ENCODE measurements around the gene PLA2G10.
"Not testable (repeated sequence)": the region's sequence is repeated elsewhere in the genome, so short reads cannot be mapped to it uniquely, and the experiment has no call there.

PLA2G10 gene

GRCh38 chr16:14667347-14668266 is 26.5 kb downstream of the PLA2G10 start:
- DNase-seq (ENCODE audit: low read depth in 2 of 2): no peak

GRCh38 chr16:14658063-14658462 is 36.0 kb downstream of the PLA2G10 start:
- no peak for DNase-seq (ENCODE audit: low read depth in 2 of 2)

- DNase-seq (ENCODE audit: low read depth in 2 of 2): no peak
These were observed 41.4 kb downstream of the PLA2G10 start for GRCh38 chr16:14652726-14653125.

GRCh38 chr16:14650629-14651028 is 43.5 kb downstream of the PLA2G10 start:
- no peak for DNase-seq (ENCODE audit: low read depth in 2 of 2)

- DNase-seq (ENCODE audit: low read depth in 2 of 2): no peak
These were observed 44.3 kb downstream of the PLA2G10 start for GRCh38 chr16:14649816-14650215.

GRCh38 chr16:14641926-14642325 is 52.2 kb downstream of the PLA2G10 start:
- no peak for DNase-seq (ENCODE audit: low read depth in 2 of 2)

- no peak for DNase-seq (ENCODE audit: low read depth in 2 of 2)
These were observed 52.9 kb downstream of the PLA2G10 start for GRCh38 chr16:14641206-14641605.

GRCh38 chr16:14640538-14640937 is 53.6 kb downstream of the PLA2G10 start:
- no peak for DNase-seq (ENCODE audit: low read depth in 2 of 2)

GRCh38 chr16:14636951-14637240 is 57.2 kb downstream of the PLA2G10 start:
- DNase-seq (ENCODE audit: low read depth in 2 of 2): not testable (repeated sequence)

- DNase-seq (ENCODE audit: low read depth in 2 of 2): not testable (repeated sequence)
These were observed 57.7 kb downstream of the PLA2G10 start for GRCh38 chr16:14636179-14636950.

GRCh38 chr16:14635395-14636165 is 58.5 kb downstream of the PLA2G10 start:
- no peak for DNase-seq (ENCODE audit: low read depth in 2 of 2)

GRCh38 chr16:14634389-14634725 is 59.8 kb downstream of the PLA2G10 start:
- DNase-seq (ENCODE audit: low read depth in 2 of 2): no peak

- peak; percentile 99 for DNase-seq (ENCODE audit: low read depth in 2 of 2)
These were observed 61.2 kb downstream of the PLA2G10 start, which contains the start of gene BFAR for GRCh38 chr16:14632693-14633569. BFAR (plus strand) TSS chr16:14632951; CDS start chr16:14644347, 11,396 bp downstream.

GRCh38 chr16:14630620-14631330 is 63.3 kb downstream of the PLA2G10 start:
- DNase-seq (ENCODE audit: low read depth in 2 of 2): not testable (repeated sequence)

GRCh38 chr16:14629919-14630619 is 64.0 kb downstream of the PLA2G10 start, which contains the start of gene PARN:
PARN (minus strand) TSS chr16:14630260; CDS start chr16:14630125, 135 bp downstream.
- peak; percentile 96 to 97 for DNase-seq (ENCODE audit: low read depth in 2 of 2)

- no peak for DNase-seq (ENCODE audit: low read depth in 2 of 2)
These were observed 64.5 kb downstream of the PLA2G10 start for GRCh38 chr16:14629612-14629918.

GRCh38 chr16:14628806-14629611 is 65.1 kb downstream of the PLA2G10 start:
- no peak for DNase-seq (ENCODE audit: low read depth in 2 of 2)

- DNase-seq (ENCODE audit: low read depth in 2 of 2): no peak
These were observed 67.0 kb downstream of the PLA2G10 start for GRCh38 chr16:14627078-14627477.
